GM23248 (cell line): ENCODE measurements around the gene NPY1R.

Source experiments
- EZH2 ChIP-seq: fragments of 200-600 bp; sonication (generic); IDR thresholded peaks from 2 replicates; pipeline ENCODE4 v1.6.1; 2018; ENCODE audit warnings: antibody characterized with exemption, mild to moderate bottlenecking; ENCODE audit not compliant: insufficient read depth, poor library complexity, severe bottlenecking
- EZH2phosphoT487 ChIP-seq: fragments of 200-600 bp; sonication (generic); IDR thresholded peaks from 2 replicates; pipeline ENCODE4 v1.6.1; 2018; ENCODE audit warnings: antibody characterized with exemption, moderate library complexity, mild to moderate bottlenecking, low read depth; ENCODE audit not compliant: insufficient read depth

DNA sequence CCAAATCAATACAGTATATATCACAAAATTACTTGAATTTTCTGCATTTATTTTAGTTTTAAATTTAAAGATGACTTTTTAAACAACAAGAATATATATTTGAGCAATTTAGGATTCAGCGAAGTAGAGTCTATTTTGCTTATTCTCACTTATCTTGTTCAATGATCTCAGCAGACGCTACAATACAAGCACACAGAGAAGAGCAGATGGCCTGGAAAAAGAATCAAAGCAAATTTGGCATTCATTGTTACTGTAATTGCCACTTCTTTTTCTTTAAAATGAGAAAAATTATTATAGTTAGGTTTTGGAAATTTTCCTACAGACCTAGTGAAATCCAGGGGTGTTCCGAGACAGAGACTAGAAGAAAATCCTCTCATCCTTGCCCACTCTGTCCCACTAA lies 57.5 kb downstream of the NPY1R start:
- no peak for TF ChIP-seq EZH2phosphoT487
- no peak for TF ChIP-seq EZH2
